Liver (tissue), 9 donors: ENCODE data around the gene NME8. TPM values are rescaled to one million over a fixed set of nuclear protein-coding genes. Genes with fewer than 3 reads are reported as not detected.

Source experiments
- DNase-seq: peaks from one replicate; pipeline ENCODE4 v3.0.0-alpha.2; 2017; ENCODE audit warnings: low spot score
- H3K27ac ChIP-seq, 2 donors: one replicate each; pipeline ENCODE4 v1.7.0; 2013; ENCODE audit warnings: inconsistent platforms in 2 of 2, low read length in 2 of 2, control low read depth in 1 of 2, low read depth in 1 of 2, mild to moderate bottlenecking in 1 of 2
- H3K27me3 ChIP-seq, 4 donors: one replicate each; pipeline versions ENCODE4 v1.6.1 to v1.7.0; 2013; ENCODE audit warnings: low read length in 3 of 4, inconsistent platforms in 1 of 4, mild to moderate bottlenecking in 1 of 4, moderate library complexity in 1 of 4; ENCODE audit not compliant: control insufficient read depth in 4 of 4, insufficient read depth in 4 of 4
- H3K36me3 ChIP-seq, 4 donors: one replicate each; pipeline versions ENCODE4 v1.6.1 to v1.7.0; 2013; ENCODE audit warnings: low read length in 3 of 4, mild to moderate bottlenecking in 3 of 4, low read depth in 1 of 4, moderate library complexity in 1 of 4; ENCODE audit not compliant: control insufficient read depth in 4 of 4, insufficient read depth in 3 of 4
- H3K4me1 ChIP-seq, 4 donors: one replicate each; pipeline versions ENCODE4 v1.6.1 to v1.7.0; 2013; ENCODE audit warnings: low read length in 3 of 4, mild to moderate bottlenecking in 3 of 4, moderate library complexity in 1 of 4; ENCODE audit not compliant: control insufficient read depth in 4 of 4, insufficient read depth in 4 of 4
- H3K4me3 ChIP-seq, 3 donors: one replicate each; pipeline versions ENCODE4 v1.6.1 to v1.7.0; 2013; ENCODE audit warnings: low read length in 3 of 3, control low read depth in 1 of 3, low read depth in 1 of 3, mild to moderate bottlenecking in 1 of 3
- H3K9ac ChIP-seq, 2 donors: one replicate each; pipeline ENCODE4 v1.7.0; 2013; ENCODE audit warnings: low read length in 2 of 2, mild to moderate bottlenecking in 2 of 2, moderate library complexity in 2 of 2, control low read depth in 1 of 2, low read depth in 1 of 2
- H3K9me3 ChIP-seq, 4 donors: one replicate each; pipeline versions ENCODE4 v1.6.1 to v1.7.0; 2013; ENCODE audit warnings: low read length in 3 of 4; ENCODE audit not compliant: control insufficient read depth in 4 of 4
- GABPA ChIP-seq, 2 donors: IDR thresholded peaks in 1 of 2; conservative IDR thresholded peaks in 1 of 2; 2 replicates each; pipeline ENCODE4 v1.6.1; 2016; ENCODE audit warnings: antibody characterized with exemption in 2 of 2, mild to moderate bottlenecking in 1 of 2, moderate library complexity in 1 of 2
- HNF4G ChIP-seq: IDR thresholded peaks from 2 replicates; pipeline ENCODE4 v1.6.1; 2016; ENCODE audit warnings: antibody characterized with exemption
- JUND ChIP-seq, 2 donors: IDR thresholded peaks; 2 replicates each; pipeline ENCODE4 v1.6.1; 2016; ENCODE audit warnings: antibody characterized with exemption in 2 of 2
- NR2F2 ChIP-seq: IDR thresholded peaks from 2 replicates; pipeline ENCODE4 v1.6.1; 2016; ENCODE audit warnings: antibody characterized with exemption
- RAD21 ChIP-seq, 2 donors: IDR thresholded peaks; 2 replicates each; pipeline ENCODE4 v1.6.1; 2016; ENCODE audit warnings: antibody characterized with exemption in 2 of 2, mild to moderate bottlenecking in 2 of 2
- TAF1 ChIP-seq: conservative IDR thresholded peaks from 2 replicates; pipeline ENCODE4 v1.6.1; 2016; ENCODE audit warnings: antibody characterized with exemption, mild to moderate bottlenecking
- WGBS: extraction: QIAGEN DNeasy Blood & Tissue Kit; methylation state at CpG from one replicate; pipeline ENCODE4 v1.1.7; 2013; 5-methylcytosine and 5-hydroxymethylcytosine counted together
- polyA plus RNA-seq, 2 donors: library from polyadenylated mRNA; stranded (reverse) in 1 of 2; unstranded in 1 of 2; fragments of 200-250 nt in 1 of 2; fragments of >200 nt in 1 of 2; fragmentation: Nextera tagmentation in 1 of 2; extraction: Ambion mirVana in 1 of 2; gene quantifications; one replicate each; pipeline versions ENCODE4 v1.2.1 to v1.2.3, GENCODE V29; 2013 to 2015
- total RNA-seq, 2 donors: library from RNA; depleted of rRNA; stranded (reverse); fragments of >200 nt; gene quantifications; one replicate each; pipeline ENCODE4 v1.2.3, GENCODE V29; 2014
- TF ChIP-seq, protein P1 (sequence below): fragments of 150-350 bp; IDR thresholded peaks from 2 replicates; pipeline ENCODE4 v1.5.1; 2017; ENCODE audit warnings: improper control_type of control experiment, low read depth, low read length; ENCODE audit not compliant: missing input control
- TF ChIP-seq, protein P2 (sequence below): IDR thresholded peaks from 2 replicates; pipeline ENCODE4 v1.6.1; 2016; ENCODE audit warnings: antibody characterized with exemption, mild to moderate bottlenecking
- donor health status: healthy.
- donor health status: healthy.
- donor health status: healthy.
- donor health status: healthy.
- donor health status: healthy.

Gene NME8
- total and polyA plus RNA-seq, 4 donors, result 0.08 to 0.09 TPM; not detected in 2

DNA sequence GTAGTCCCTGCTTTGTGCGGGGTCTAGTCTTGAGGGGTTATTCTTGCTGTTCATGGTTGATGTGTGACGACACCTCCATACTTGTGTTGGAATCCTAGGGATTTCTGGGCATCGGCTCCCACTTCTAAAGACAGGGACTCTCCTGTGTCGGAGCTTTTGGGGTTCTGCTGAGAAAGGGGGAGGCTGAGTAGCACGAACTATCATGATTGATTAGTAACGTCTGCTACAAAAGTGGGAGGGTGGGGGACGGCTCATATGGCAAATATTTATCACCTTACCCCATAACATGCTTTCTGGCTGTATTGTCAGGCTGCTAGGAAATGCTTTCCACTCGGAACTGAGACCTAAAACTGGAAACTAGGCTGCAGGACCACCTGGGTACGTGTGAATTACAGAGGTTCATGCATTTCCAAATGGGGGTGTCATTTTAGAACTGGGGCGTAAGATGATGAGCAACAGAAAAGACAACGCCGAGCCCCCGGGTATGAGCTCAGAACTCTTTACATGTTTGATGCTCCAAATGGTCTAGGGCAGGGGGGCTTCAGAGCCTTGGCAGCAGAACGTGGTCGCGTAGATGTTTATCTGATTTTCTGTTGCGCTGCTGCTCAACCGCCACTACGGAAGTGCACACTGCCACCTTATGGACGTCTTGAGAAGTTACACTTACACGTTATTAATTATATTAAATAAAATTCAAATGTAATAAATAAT is 15.1 kb upstream of the NME8 start:
- WGBS, result 28% methylated on average over 21 of the region's 21 CpGs
- TF ChIP-seq, protein P1, sequence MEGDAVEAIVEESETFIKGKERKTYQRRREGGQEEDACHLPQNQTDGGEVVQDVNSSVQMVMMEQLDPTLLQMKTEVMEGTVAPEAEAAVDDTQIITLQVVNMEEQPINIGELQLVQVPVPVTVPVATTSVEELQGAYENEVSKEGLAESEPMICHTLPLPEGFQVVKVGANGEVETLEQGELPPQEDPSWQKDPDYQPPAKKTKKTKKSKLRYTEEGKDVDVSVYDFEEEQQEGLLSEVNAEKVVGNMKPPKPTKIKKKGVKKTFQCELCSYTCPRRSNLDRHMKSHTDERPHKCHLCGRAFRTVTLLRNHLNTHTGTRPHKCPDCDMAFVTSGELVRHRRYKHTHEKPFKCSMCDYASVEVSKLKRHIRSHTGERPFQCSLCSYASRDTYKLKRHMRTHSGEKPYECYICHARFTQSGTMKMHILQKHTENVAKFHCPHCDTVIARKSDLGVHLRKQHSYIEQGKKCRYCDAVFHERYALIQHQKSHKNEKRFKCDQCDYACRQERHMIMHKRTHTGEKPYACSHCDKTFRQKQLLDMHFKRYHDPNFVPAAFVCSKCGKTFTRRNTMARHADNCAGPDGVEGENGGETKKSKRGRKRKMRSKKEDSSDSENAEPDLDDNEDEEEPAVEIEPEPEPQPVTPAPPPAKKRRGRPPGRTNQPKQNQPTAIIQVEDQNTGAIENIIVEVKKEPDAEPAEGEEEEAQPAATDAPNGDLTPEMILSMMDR, result peak; percentile 49
- no peak for TF ChIP-seq TAF1
- peak; percentile 79 to 82 for TF ChIP-seq RAD21 (IDR thresholded peaks at IDR 0.05)
- no peak for TF ChIP-seq GABPA (IDR thresholded peaks at IDR 0.05 in 1 of 2, conservative IDR thresholded peaks at IDR 0.05 in 1 of 2)
- Histone ChIP-seq H3K4me3 (peak overlapping the region in 2 of 3 donors; percentile 22 to 35), H3K9me3 (no peaks in the 10 kb centered on the region), H3K9ac (no peak overlapping the region), H3K27ac (no peak overlapping the region), H3K4me1 (peaks cover 2 to 4% (median 4%) of the 10 kb centered on the region in 4 donors), H3K36me3 (no peaks in the 10 kb centered on the region), H3K27me3 (peaks cover 0 to 1% (median 0%) of the 10 kb centered on the region in 4 donors)
- no peak for DNase-seq

DNA sequence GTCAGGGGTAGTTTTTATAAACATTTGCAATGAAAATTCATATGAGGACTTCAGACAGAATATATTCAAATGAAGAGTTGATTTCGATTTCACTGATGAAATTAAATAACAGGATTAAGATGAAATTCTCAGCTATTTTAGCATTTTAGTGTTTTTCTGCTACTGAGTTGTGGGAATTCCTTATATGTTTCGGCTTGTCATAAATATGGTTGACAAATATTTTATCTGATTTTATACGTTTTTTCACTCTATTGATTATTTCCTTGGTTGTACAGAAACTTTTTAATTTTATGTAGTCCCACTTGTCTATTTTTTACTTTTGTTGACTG is 14.6 kb upstream of the NME8 start:
- peaks cover 2 to 4% (median 4%) of the 10 kb centered on the region in 4 donors for H3K4me1 ChIP-seq
- no peaks in the 10 kb centered on the region for H3K9me3 ChIP-seq
- WGBS, result 9% methylated on average over 3 of the region's 3 CpGs
- H3K4me3 ChIP-seq, result no peak overlapping the region
- H3K27me3 ChIP-seq, result peaks cover 0 to 2% (median 0%) of the 10 kb centered on the region in 4 donors
- no peak overlapping the region for H3K27ac ChIP-seq
- no peak for DNase-seq
- H3K9ac ChIP-seq, result no peak overlapping the region
- H3K36me3 ChIP-seq, result no peaks in the 10 kb centered on the region
- no peak for TF ChIP-seq JUND (IDR thresholded peaks at IDR 0.05)
- TF ChIP-seq, protein P2, sequence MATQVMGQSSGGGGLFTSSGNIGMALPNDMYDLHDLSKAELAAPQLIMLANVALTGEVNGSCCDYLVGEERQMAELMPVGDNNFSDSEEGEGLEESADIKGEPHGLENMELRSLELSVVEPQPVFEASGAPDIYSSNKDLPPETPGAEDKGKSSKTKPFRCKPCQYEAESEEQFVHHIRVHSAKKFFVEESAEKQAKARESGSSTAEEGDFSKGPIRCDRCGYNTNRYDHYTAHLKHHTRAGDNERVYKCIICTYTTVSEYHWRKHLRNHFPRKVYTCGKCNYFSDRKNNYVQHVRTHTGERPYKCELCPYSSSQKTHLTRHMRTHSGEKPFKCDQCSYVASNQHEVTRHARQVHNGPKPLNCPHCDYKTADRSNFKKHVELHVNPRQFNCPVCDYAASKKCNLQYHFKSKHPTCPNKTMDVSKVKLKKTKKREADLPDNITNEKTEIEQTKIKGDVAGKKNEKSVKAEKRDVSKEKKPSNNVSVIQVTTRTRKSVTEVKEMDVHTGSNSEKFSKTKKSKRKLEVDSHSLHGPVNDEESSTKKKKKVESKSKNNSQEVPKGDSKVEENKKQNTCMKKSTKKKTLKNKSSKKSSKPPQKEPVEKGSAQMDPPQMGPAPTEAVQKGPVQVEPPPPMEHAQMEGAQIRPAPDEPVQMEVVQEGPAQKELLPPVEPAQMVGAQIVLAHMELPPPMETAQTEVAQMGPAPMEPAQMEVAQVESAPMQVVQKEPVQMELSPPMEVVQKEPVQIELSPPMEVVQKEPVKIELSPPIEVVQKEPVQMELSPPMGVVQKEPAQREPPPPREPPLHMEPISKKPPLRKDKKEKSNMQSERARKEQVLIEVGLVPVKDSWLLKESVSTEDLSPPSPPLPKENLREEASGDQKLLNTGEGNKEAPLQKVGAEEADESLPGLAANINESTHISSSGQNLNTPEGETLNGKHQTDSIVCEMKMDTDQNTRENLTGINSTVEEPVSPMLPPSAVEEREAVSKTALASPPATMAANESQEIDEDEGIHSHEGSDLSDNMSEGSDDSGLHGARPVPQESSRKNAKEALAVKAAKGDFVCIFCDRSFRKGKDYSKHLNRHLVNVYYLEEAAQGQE, result no peak

DNA sequence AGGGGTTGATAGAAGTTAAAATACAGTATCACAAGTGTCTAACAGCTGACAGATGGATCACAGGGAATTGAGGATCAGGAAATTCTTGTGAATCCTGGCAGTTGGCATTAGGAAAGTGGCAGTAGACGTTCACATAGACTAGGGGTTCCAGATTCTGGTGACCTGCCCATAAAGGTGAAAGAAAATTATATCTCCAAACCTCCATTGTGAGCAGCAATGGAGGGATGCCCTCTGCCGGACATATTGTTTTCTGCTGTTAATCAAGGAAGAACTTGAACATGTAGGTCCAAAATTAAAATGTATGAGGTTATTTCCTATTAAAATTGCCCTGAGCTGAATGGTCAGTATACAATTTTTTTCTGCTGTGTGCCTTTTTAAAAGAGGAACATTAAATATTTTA is 5.1 kb downstream of the NME8 start:
- Histone ChIP-seq H3K9ac (no peak overlapping the region), H3K4me3 (no peak overlapping the region), H3K27ac (no peak overlapping the region), H3K27me3 (peaks cover 0 to 2% (median 0%) of the 10 kb centered on the region in 4 donors), H3K36me3 (no peaks in the 10 kb centered on the region), H3K9me3 (no peaks in the 10 kb centered on the region), H3K4me1 (no peaks in the 10 kb centered on the region)
- 34% methylated on average over 2 of the region's 2 CpGs for WGBS
- DNase-seq, result no peak
- TF ChIP-seq GABPA (IDR thresholded peaks at IDR 0.05 in 1 of 2, conservative IDR thresholded peaks at IDR 0.05 in 1 of 2) (no peak), RAD21 (IDR thresholded peaks at IDR 0.05) (peak in 1 of 2 donors; percentile 30), NR2F2 (no peak), HNF4G (no peak), JUND (IDR thresholded peaks at IDR 0.05) (no peak)
